ENCODE measurements around the gene ATP2B1.

ATP2B1 gene

DNA sequence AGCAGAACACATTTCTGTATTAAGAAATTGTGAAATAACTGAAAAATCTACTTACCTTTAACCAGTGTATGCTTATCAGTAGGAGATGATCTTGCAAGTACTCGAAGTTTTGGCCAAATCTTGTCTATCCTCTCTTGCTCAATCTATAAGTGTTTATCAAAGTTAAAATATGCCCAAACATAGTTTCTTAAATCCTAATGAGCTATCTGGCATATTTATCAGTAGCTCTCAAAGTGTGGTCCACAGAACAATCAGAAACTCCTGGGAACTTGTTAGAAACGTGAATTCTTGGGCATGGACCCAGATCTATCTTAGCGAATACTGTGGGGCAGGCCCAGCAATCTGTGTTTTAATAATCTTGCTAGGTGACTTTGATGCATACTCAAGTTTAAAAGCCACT lies 98.3 kb downstream of the ATP2B1 start:
- TF ChIP-seq, protein P1, sequence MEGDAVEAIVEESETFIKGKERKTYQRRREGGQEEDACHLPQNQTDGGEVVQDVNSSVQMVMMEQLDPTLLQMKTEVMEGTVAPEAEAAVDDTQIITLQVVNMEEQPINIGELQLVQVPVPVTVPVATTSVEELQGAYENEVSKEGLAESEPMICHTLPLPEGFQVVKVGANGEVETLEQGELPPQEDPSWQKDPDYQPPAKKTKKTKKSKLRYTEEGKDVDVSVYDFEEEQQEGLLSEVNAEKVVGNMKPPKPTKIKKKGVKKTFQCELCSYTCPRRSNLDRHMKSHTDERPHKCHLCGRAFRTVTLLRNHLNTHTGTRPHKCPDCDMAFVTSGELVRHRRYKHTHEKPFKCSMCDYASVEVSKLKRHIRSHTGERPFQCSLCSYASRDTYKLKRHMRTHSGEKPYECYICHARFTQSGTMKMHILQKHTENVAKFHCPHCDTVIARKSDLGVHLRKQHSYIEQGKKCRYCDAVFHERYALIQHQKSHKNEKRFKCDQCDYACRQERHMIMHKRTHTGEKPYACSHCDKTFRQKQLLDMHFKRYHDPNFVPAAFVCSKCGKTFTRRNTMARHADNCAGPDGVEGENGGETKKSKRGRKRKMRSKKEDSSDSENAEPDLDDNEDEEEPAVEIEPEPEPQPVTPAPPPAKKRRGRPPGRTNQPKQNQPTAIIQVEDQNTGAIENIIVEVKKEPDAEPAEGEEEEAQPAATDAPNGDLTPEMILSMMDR (conservative IDR thresholded peaks at IDR 0.05; ENCODE audit: low read length): no peak
- TF ChIP-seq EZH2phosphoT487 (IDR thresholded peaks at IDR 0.05; ENCODE audit: borderline replicate concordance): no peak
- Histone ChIP-seq H3K4me2 (ENCODE audit: low read depth, low read length, poor library complexity, severe bottlenecking) (no peak overlapping the region), H3K4me1 (ENCODE audit: insufficient read depth, low read length, poor library complexity, severe bottlenecking) (no peaks in the 10 kb centered on the region), H3F3A (ENCODE audit: low read depth) (no peaks in the 10 kb centered on the region), H2AFZ (ENCODE audit: low read length) (no peak overlapping the region), H3K4me3 (ENCODE audit: low read length, poor library complexity, severe bottlenecking) (no peak overlapping the region), H3K36me3 (ENCODE audit: insufficient read depth, low read length) (peaks cover 4% of the 10 kb centered on the region; the same call in 1 of the 2 replicates), H3K9me3 (ENCODE audit: insufficient read depth, low read depth, low read length) (no peaks in the 10 kb centered on the region), H3K9ac (ENCODE audit: low read depth, low read length, poor library complexity, severe bottlenecking) (no peak overlapping the region), H3K9me2 (replicated peaks; ENCODE audit: low read depth, low read length) (no peaks in the 10 kb centered on the region), H4K20me1 (ENCODE audit: insufficient read depth, low read length, poor library complexity, severe bottlenecking) (no peaks in the 10 kb centered on the region), H3K79me2 (ENCODE audit: insufficient read depth, low read length) (no peaks in the 10 kb centered on the region), H3K27me3 (ENCODE audit: insufficient read depth, low read length, poor library complexity, severe bottlenecking) (no peaks in the 10 kb centered on the region)

DNA sequence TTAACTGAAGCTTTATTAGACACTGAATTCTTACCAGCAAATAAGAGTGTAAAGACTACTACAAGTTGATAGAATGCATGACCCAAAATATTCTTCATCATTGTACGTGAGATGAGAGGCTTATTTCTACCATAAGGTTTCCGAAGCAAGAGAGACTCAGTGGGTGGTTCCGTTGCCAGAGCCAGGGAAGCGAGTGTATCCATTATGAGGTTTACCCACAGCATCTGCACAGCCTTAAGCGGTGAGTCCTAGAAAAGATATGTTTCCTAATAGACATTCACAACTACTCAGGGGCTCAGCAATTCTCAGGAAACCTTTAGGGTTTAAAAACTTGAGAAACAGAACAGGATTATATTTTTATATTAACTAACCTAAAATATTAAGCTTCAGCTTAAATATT lies 105.0 kb downstream of the ATP2B1 start:
- Histone ChIP-seq H3K9ac (ENCODE audit: low read depth, low read length, poor library complexity, severe bottlenecking) (no peak overlapping the region), H3K9me3 (ENCODE audit: insufficient read depth, low read depth, low read length) (no peaks in the 10 kb centered on the region), H3F3A (ENCODE audit: low read depth) (no peaks in the 10 kb centered on the region), H3K4me1 (ENCODE audit: insufficient read depth, low read length, poor library complexity, severe bottlenecking) (no peaks in the 10 kb centered on the region), H3K79me2 (ENCODE audit: insufficient read depth, low read length) (no peaks in the 10 kb centered on the region), H3K4me2 (ENCODE audit: low read depth, low read length, poor library complexity, severe bottlenecking) (no peak overlapping the region), H3K36me3 (ENCODE audit: insufficient read depth, low read length) (peaks cover 22% of the 10 kb centered on the region; the same call in 1 of the 2 replicates), H3K4me3 (ENCODE audit: low read length, poor library complexity, severe bottlenecking) (no peak overlapping the region), H2AFZ (ENCODE audit: low read length) (no peak overlapping the region), H3K27me3 (ENCODE audit: insufficient read depth, low read length, poor library complexity, severe bottlenecking) (no peaks in the 10 kb centered on the region), H3K9me2 (replicated peaks; ENCODE audit: low read depth, low read length) (no peaks in the 10 kb centered on the region), H4K20me1 (ENCODE audit: insufficient read depth, low read length, poor library complexity, severe bottlenecking) (no peaks in the 10 kb centered on the region)
- TF ChIP-seq, protein P1 (conservative IDR thresholded peaks at IDR 0.05; ENCODE audit: low read length): no peak
- TF ChIP-seq EZH2phosphoT487 (IDR thresholded peaks at IDR 0.05; ENCODE audit: borderline replicate concordance): no peak

DNA sequence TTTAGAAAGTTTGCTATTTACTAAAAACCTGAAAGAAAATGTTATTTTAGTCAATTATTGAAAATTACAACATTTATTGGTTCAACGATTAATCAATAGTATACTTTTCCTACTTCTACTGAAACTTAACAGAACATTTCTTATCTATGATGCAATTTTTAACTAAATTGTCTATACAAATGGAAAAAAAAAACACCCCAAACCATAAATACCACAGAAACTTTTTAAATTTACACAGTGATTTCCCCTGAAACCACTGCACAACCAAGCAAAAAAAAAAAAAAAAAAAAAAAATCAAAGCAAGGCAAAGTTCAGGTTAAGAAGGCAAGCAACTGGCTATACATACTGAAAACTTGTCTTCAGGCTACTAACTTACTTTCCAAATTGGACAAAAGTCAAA lies 110.9 kb downstream of the ATP2B1 start:
- H3K4me1 ChIP-seq (ENCODE audit: insufficient read depth, low read length, poor library complexity, severe bottlenecking): no peaks in the 10 kb centered on the region
- no peaks in the 10 kb centered on the region for H3F3A ChIP-seq (ENCODE audit: low read depth)
- H3K4me3 ChIP-seq (ENCODE audit: low read length, poor library complexity, severe bottlenecking): no peak overlapping the region
- no peak overlapping the region for H2AFZ ChIP-seq (ENCODE audit: low read length)
- no peaks in the 10 kb centered on the region for H4K20me1 ChIP-seq (ENCODE audit: insufficient read depth, low read length, poor library complexity, severe bottlenecking)
- TF ChIP-seq, protein P1 (conservative IDR thresholded peaks at IDR 0.05; ENCODE audit: low read length): no peak
- no peak for TF ChIP-seq EZH2phosphoT487 (IDR thresholded peaks at IDR 0.05; ENCODE audit: borderline replicate concordance)
- H3K9me3 ChIP-seq (ENCODE audit: insufficient read depth, low read depth, low read length): no peaks in the 10 kb centered on the region
- peaks cover 14% of the 10 kb centered on the region; the same call in 1 of the 2 replicates for H3K36me3 ChIP-seq (ENCODE audit: insufficient read depth, low read length)
- no peaks in the 10 kb centered on the region for H3K9me2 ChIP-seq (replicated peaks; ENCODE audit: low read depth, low read length)
- no peak overlapping the region for H3K9ac ChIP-seq (ENCODE audit: low read depth, low read length, poor library complexity, severe bottlenecking)
- H3K79me2 ChIP-seq (ENCODE audit: insufficient read depth, low read length): no peaks in the 10 kb centered on the region
- H3K27me3 ChIP-seq (ENCODE audit: insufficient read depth, low read length, poor library complexity, severe bottlenecking): no peaks in the 10 kb centered on the region
- H3K4me2 ChIP-seq (ENCODE audit: low read depth, low read length, poor library complexity, severe bottlenecking): no peak overlapping the region
